Stomach smooth muscle (tissue), 2 donors: Measurements from ENCODE around the gene ZNF92.
"Not testable (repeated sequence)": the region's sequence is repeated elsewhere in the genome, so short reads cannot be mapped to it uniquely, and the experiment has no call there.

Source experiments
- H3K27ac ChIP-seq: one replicate; pipeline ENCODE4 v1.7.0; 2013; ENCODE audit warnings: mild to moderate bottlenecking, low read length, inconsistent platforms
- H3K27me3 ChIP-seq, 2 donors: one replicate each; pipeline ENCODE4 v1.7.0; 2013; ENCODE audit warnings: low read length in 2 of 2; ENCODE audit not compliant: insufficient read depth in 2 of 2, control insufficient read depth in 1 of 2
- H3K36me3 ChIP-seq, 2 donors: one replicate each; pipeline ENCODE4 v1.7.0; 2013; ENCODE audit warnings: low read length in 2 of 2; ENCODE audit not compliant: control insufficient read depth in 2 of 2, insufficient read depth in 2 of 2
- H3K4me1 ChIP-seq: one replicate; pipeline ENCODE4 v1.7.0; 2013; ENCODE audit warnings: low read length; ENCODE audit not compliant: control insufficient read depth, insufficient read depth
- H3K4me3 ChIP-seq, 2 donors: one replicate each; pipeline ENCODE4 v1.7.0; 2013; ENCODE audit warnings: low read length in 2 of 2
- H3K9ac ChIP-seq, 2 donors: one replicate each; pipeline ENCODE4 v1.7.0; 2013; ENCODE audit warnings: low read length in 2 of 2, mild to moderate bottlenecking in 1 of 2
- H3K9me3 ChIP-seq, 2 donors: one replicate each; pipeline ENCODE4 v1.7.0; 2013; ENCODE audit warnings: low read length in 2 of 2; ENCODE audit not compliant: control insufficient read depth in 2 of 2
- donor health status: healthy.
- donor health status: Pancreatic carcinoma.

ZNF92 gene

DNA sequence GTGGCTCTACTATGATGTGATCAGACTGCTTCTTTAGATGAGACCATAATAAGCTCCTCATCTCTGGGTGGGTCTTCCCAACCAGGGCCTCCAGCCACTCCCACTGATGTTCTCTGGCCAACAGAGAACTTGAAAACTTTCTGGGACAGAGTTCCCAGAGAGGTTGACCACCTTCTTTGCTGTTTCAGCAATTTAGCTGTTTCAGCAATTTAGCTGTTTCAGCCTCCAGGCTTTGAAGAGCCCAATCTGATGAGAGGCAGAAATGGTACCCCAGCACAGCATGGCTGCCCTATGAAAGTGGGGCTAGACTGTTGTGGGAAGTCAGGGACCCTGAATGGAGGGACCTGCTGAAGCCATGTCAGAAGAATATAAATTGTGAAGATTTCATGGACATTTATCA, 49.0 kb downstream of the ZNF92 start:
- Histone ChIP-seq H3K4me3 (no peak overlapping the region), H3K36me3 (no peaks in the 10 kb centered on the region), H3K27me3 (no peaks in the 10 kb centered on the region), H3K9me3 (peaks cover 0 to 3% of the 10 kb centered on the region in 2 donors), H3K4me1 (no peaks in the 10 kb centered on the region), H3K9ac (no peak overlapping the region), H3K27ac (no peak overlapping the region)

DNA sequence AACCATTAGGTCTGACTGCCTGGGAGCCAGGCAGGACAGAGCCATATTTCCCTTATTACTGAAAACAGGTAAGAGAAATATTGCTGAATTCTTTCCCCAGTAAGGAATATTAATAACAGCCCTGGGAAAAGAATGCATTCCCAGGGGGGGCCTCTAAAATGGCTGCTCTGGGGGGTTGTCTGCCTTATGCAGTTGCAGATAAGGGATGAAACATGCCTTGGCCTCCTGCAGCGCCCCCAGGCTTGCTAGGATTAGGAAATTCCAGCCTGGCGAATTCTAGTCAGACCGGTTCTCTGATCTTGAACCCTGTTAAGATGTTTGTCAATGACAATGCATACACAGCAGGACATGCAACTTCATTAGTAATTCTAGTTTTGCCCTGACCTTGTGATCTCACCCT, 49.6 kb downstream of the ZNF92 start:
- not testable (repeated sequence) for H3K36me3 ChIP-seq, H3K27me3 ChIP-seq, H3K27ac ChIP-seq, H3K4me3 ChIP-seq, H3K9ac ChIP-seq, H3K4me1 ChIP-seq, H3K9me3 ChIP-seq

DNA sequence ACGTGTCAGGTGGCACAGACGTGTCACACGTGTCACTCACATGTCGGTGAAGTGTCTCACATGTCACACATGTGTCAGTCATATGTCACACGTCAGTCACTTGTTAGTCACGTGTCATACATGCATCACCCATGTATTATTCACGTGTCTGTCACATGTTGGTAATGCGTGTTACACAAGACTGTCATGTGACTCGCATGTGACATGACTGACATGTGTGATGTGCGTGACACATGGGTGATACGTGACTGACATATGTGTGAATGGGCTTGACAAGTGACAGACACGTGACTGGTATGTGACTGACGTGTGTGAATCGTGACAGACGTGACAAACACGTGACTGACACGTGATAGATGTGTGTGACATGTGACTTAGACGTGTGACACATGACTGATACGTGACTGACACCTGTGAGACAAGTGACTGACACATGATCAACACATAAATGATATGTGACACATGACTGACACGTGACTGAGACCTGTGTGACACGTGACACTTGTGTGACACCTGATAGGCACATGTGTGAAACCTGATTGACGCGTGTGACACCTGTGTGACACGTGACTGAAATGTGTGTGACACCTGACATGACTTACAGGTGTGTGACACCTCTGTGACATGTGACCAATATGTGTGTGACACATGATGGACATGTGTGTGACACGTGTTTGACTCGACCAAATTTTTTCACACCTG, 56.1 kb downstream of the ZNF92 start:
- no peak overlapping the region for H3K4me3 ChIP-seq
- no peaks in the 10 kb centered on the region for H3K4me1 ChIP-seq
- peaks cover 0 to 2% of the 10 kb centered on the region in 2 donors for H3K27me3 ChIP-seq
- H3K27ac ChIP-seq, result no peak overlapping the region
- H3K9ac ChIP-seq, result no peak overlapping the region
- H3K9me3 ChIP-seq, result no peaks in the 10 kb centered on the region
- H3K36me3 ChIP-seq, result no peaks in the 10 kb centered on the region

- Histone ChIP-seq H3K27me3 (peaks cover 0 to 2% of the 10 kb centered on the region in 2 donors), H3K4me1 (no peaks in the 10 kb centered on the region), H3K36me3 (no peaks in the 10 kb centered on the region), H3K9ac (no peak overlapping the region), H3K4me3 (no peak overlapping the region), H3K9me3 (no peaks in the 10 kb centered on the region), H3K27ac (no peak overlapping the region)
These were observed 56.9 kb downstream of the ZNF92 start for GRCh38 chr7:65430344-65431186.

DNA sequence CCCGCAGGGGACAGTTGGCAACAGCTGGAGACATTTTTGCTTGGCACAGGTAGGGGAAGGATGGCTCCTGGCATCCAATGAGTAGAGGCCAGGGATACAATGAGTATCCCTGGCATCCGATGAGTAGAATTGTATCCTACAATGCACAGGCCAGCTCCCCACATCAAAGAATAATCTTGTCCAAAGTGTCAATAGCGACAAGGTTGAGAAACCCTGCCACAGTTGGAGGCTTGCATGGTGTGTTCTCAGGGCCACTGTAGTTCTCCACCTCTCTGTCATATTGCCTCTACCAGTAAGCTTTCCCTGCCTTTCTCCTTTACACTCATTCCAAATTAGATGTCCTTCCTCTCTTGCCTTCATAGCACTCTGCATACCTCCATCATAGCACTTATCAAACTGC, 60.7 kb downstream of the ZNF92 start:
- Histone ChIP-seq H3K27ac (no peak overlapping the region), H3K36me3 (no peaks in the 10 kb centered on the region), H3K9me3 (peaks cover 0 to 3% of the 10 kb centered on the region in 2 donors), H3K9ac (no peak overlapping the region), H3K4me1 (no peaks in the 10 kb centered on the region), H3K27me3 (peaks cover 0 to 2% of the 10 kb centered on the region in 2 donors), H3K4me3 (no peak overlapping the region)

DNA sequence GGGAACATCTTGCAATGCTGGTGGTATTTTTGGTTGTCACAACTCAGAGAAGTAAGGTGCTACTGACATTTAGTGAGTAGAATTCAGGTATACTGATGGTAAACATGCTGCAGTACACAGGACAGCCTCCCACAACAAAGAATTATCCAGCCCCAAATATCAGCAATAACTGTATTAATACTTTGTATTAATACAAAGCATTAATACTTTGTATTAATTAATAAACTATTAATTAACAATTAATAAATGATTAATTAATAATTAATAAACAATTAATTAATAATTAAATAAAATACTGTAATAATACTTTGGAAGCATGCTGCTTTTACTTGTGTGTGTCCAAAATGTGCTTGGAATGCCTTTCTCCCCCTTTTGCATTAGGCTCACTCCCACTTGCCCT, 62.5 kb downstream of the ZNF92 start:
- Histone ChIP-seq H3K36me3 (no peaks in the 10 kb centered on the region), H3K9me3 (peaks cover 0 to 3% of the 10 kb centered on the region in 2 donors), H3K9ac (no peak overlapping the region), H3K4me3 (no peak overlapping the region), H3K27ac (no peak overlapping the region), H3K27me3 (peaks cover 0 to 2% of the 10 kb centered on the region in 2 donors), H3K4me1 (no peaks in the 10 kb centered on the region)

- Histone ChIP-seq H3K4me3 (no peak overlapping the region), H3K9me3 (peaks cover 0 to 3% of the 10 kb centered on the region in 2 donors), H3K27ac (no peak overlapping the region), H3K27me3 (peaks cover 0 to 2% of the 10 kb centered on the region in 2 donors), H3K4me1 (no peaks in the 10 kb centered on the region), H3K36me3 (no peaks in the 10 kb centered on the region), H3K9ac (no peak overlapping the region)
These were observed 64.9 kb downstream of the ZNF92 start for GRCh38 chr7:65438598-65438997.

GRCh38 chr7:65441010-65441409, 67.4 kb downstream of the ZNF92 start:
- Histone ChIP-seq H3K27ac (no peak overlapping the region), H3K27me3 (no peaks in the 10 kb centered on the region), H3K4me3 (no peak overlapping the region), H3K9me3 (peaks cover 0 to 3% of the 10 kb centered on the region in 2 donors), H3K36me3 (no peaks in the 10 kb centered on the region), H3K4me1 (no peaks in the 10 kb centered on the region), H3K9ac (no peak overlapping the region)

GRCh38 chr7:65444205-65444842, 70.7 kb downstream of the ZNF92 start:
- no peaks in the 10 kb centered on the region for H3K9me3 ChIP-seq
- H3K27me3 ChIP-seq, result no peaks in the 10 kb centered on the region

DNA sequence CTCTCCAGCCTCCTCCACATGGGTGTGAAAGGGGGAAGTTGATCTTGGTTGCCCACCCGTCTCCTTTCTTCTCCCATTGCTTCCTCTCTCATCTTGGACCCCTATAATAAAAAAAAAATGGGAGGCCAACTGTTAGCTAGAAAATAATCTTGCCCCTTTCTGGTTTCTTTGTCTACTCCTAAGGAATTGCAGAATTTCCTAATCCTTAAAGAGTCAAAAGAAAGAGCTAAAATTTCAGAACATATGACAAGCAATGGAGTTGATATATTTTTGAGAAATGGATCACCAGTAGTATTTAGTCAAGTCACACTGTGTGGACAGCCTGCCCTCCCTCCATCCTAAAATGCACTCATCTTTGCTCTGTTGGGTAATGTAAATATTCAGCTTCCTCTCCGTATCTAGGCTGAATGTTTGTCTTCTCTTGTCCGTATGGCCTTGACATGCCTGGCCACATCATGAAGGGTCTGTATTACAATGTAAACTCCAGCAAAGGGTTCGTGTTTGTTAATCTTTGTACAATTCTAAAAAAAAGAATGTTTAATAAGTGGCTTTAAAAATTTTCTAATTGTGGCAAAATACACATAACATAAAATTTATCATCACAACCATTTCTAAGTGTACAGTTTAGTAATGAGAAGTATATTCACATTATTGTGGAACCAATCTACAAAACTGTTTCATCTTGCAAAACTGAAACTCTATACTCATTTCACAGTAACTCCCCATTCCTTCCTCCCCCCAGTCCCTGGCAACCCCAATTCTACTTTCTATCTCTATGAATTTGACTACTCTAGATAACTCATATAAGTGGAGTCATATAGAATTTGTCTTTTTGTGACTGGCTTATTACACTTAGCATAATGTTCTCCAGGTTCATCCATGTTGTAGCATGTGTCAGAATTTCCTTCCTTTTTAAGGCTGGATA, 71.5 kb downstream of the ZNF92 start:
- H3K36me3 ChIP-seq, result no peaks in the 10 kb centered on the region
- no peak overlapping the region for H3K27ac ChIP-seq
- H3K9me3 ChIP-seq, result no peaks in the 10 kb centered on the region
- H3K4me1 ChIP-seq, result no peaks in the 10 kb centered on the region
- H3K27me3 ChIP-seq, result no peaks in the 10 kb centered on the region
- no peak overlapping the region for H3K9ac ChIP-seq
- no peak overlapping the region for H3K4me3 ChIP-seq

More at GRCh38 chr7:65444205-65444842, 70.7 kb downstream of the ZNF92 start:
- no peaks in the 10 kb centered on the region for H3K4me1 ChIP-seq
- no peak overlapping the region for H3K27ac ChIP-seq
- H3K9ac ChIP-seq, result no peak overlapping the region
- H3K4me3 ChIP-seq, result no peak overlapping the region
- no peaks in the 10 kb centered on the region for H3K36me3 ChIP-seq
